ENCODE measurements around the gene KDM2A.
"Not testable (repeated sequence)": the region's sequence is repeated elsewhere in the genome, so short reads cannot be mapped to it uniquely, and the experiment has no call there.

Gene KDM2A

GRCh38 chr11:67118181-67118766, 789 bp upstream of the KDM2A start:
- peak; percentile 29 for DNase-seq

GRCh38 chr11:67119585-67120391, 725 bp downstream of the KDM2A start:
- DNase-seq = peak; percentile 18

- DNase-seq = no peak
These were observed 1.4 kb downstream of the KDM2A start for GRCh38 chr11:67120456-67120855.

GRCh38 chr11:67120881-67121710, 2.0 kb downstream of the KDM2A start:
- DNase-seq = no peak

GRCh38 chr11:67123801-67124200, 4.7 kb downstream of the KDM2A start:
- DNase-seq = not testable (repeated sequence)

- not testable (repeated sequence) for DNase-seq
These were observed 7.2 kb downstream of the KDM2A start for GRCh38 chr11:67126243-67126642.

GRCh38 chr11:67126986-67127385, 7.9 kb downstream of the KDM2A start:
- no peak for DNase-seq

- DNase-seq = not testable (repeated sequence)
These were observed 11.8 kb downstream of the KDM2A start for GRCh38 chr11:67130861-67131260.

GRCh38 chr11:67136156-67136555, 17.1 kb downstream of the KDM2A start:
- no peak for DNase-seq

- DNase-seq = no peak
These were observed 19.9 kb downstream of the KDM2A start for GRCh38 chr11:67138922-67139321.

- no peak for DNase-seq
These were observed 27.6 kb downstream of the KDM2A start for GRCh38 chr11:67146516-67147226.

GRCh38 chr11:67153971-67154370, 34.9 kb downstream of the KDM2A start:
- DNase-seq = no peak

- DNase-seq = no peak
These were observed 35.7 kb downstream of the KDM2A start for GRCh38 chr11:67154726-67155125.

GRCh38 chr11:67157691-67158090, 38.6 kb downstream of the KDM2A start:
- DNase-seq = no peak

GRCh38 chr11:67158221-67158620, 39.2 kb downstream of the KDM2A start:
- no peak for DNase-seq

GRCh38 chr11:67160045-67160444, 41.0 kb downstream of the KDM2A start:
- no peak for DNase-seq

- DNase-seq = no peak
These were observed 42.1 kb downstream of the KDM2A start for GRCh38 chr11:67160872-67161783.

GRCh38 chr11:67163006-67163405, 43.9 kb downstream of the KDM2A start:
- no peak for DNase-seq

GRCh38 chr11:67165623-67166022, 46.6 kb downstream of the KDM2A start:
- DNase-seq = no peak

GRCh38 chr11:67167091-67167490, 48.0 kb downstream of the KDM2A start:
- no peak for DNase-seq

GRCh38 chr11:67167719-67168118, 48.7 kb downstream of the KDM2A start:
- DNase-seq = no peak

- not testable (repeated sequence) for DNase-seq
These were observed 49.8 kb downstream of the KDM2A start for GRCh38 chr11:67168911-67169310.
